Gastrocnemius medialis (tissue), 4 donors: Measurements from ENCODE around the gene DKC1.

Experiments
- CTCF ChIP-seq, 5 experiments: fragments of 450-650 bp in 3 of 5; fragments of 200-600 bp in 2 of 5; sonication (generic) in 2 of 5; IDR thresholded peaks in 4 of 5; conservative IDR thresholded peaks in 1 of 5; 1 replicate in 4 of 5; 2 replicates in 1 of 5; pipeline ENCODE4 v1.5.1; 2016 to 2019; ENCODE audit warnings: antibody characterized with exemption in 5 of 5, mild to moderate bottlenecking in 3 of 5, moderate library complexity in 3 of 5
- POLR2A ChIP-seq, 2 donors: fragments of 450-650 bp; IDR thresholded peaks; one replicate each; pipeline ENCODE4 v1.6.1; 2017; ENCODE audit warnings: antibody characterized with exemption in 2 of 2, mild to moderate bottlenecking in 2 of 2, moderate library complexity in 2 of 2

GRCh38 chrX:154800478-154801210, 38.0 kb downstream of the DKC1 start:
- TF ChIP-seq CTCF (IDR thresholded peaks at IDR 0.05 in 4 of 5, conservative IDR thresholded peaks at IDR 0.05 in 1 of 5), result no peak
- TF ChIP-seq POLR2A (IDR thresholded peaks at IDR 0.05), result no peak
